Activated CD4-positive, alpha-beta T cell treated with anti-CD3 and anti-CD28 coated beads for 1 hour (primary cell): Measurements from ENCODE around the gene ZNF502.
"Not testable (repeated sequence)": the region's sequence is repeated elsewhere in the genome, so short reads cannot be mapped to it uniquely, and the experiment has no call there.

ENCODE experiments used
- DNase-seq: peaks from one replicate; pipeline ENCODE4 v3.0.0-alpha.2; 2020

Gene ZNF502

GRCh38 chr3:44712455-44713075, at the start of gene ZNF502:
ZNF502 (plus strand) TSS chr3:44712660; CDS start chr3:44720262, 7,602 bp downstream.
- DNase-seq: peak; percentile 49

GRCh38 chr3:44665173-44665572, 47.3 kb upstream of the ZNF502 start:
- DNase-seq: no peak

GRCh38 chr3:44666346-44666745, 46.1 kb upstream of the ZNF502 start:
- no peak for DNase-seq

- DNase-seq: no peak
Observed at GRCh38 chr3:44669760-44670159, 42.7 kb upstream of the ZNF502 start.

GRCh38 chr3:44673466-44673865, 39.0 kb upstream of the ZNF502 start:
- DNase-seq: not testable (repeated sequence)

GRCh38 chr3:44674211-44674610, 38.2 kb upstream of the ZNF502 start:
- no peak for DNase-seq

- no peak for DNase-seq
Observed at GRCh38 chr3:44678480-44679116, 33.9 kb upstream of the ZNF502 start.

- no peak for DNase-seq
Observed at GRCh38 chr3:44680921-44681455, 31.5 kb upstream of the ZNF502 start.

- DNase-seq: no peak
Observed at GRCh38 chr3:44682182-44682896, 30.1 kb upstream of the ZNF502 start.

- peak; percentile 39 for DNase-seq
Observed at GRCh38 chr3:44685128-44685800, 27.2 kb upstream of the ZNF502 start.

- no peak for DNase-seq
Observed at GRCh38 chr3:44687898-44688297, 24.6 kb upstream of the ZNF502 start.

- DNase-seq: no peak
Observed at GRCh38 chr3:44721231-44722102, 9.0 kb downstream of the ZNF502 start.

GRCh38 chr3:44722103-44722401, 9.6 kb downstream of the ZNF502 start:
- DNase-seq: no peak

GRCh38 chr3:44729384-44729910, 17.0 kb downstream of the ZNF502 start, which contains the start of gene ZNF501:
ZNF501 (plus strand) TSS chr3:44729635; CDS start chr3:44734422, 4,787 bp downstream.
- DNase-seq: peak; percentile 79

- DNase-seq: no peak
Observed at GRCh38 chr3:44734646-44735168, 22.2 kb downstream of the ZNF502 start.

- no peak for DNase-seq
Observed at GRCh38 chr3:44761101-44761423, 48.6 kb downstream of the ZNF502 start.

- peak; percentile 97 for DNase-seq
Observed at GRCh38 chr3:44761424-44762169, 49.1 kb downstream of the ZNF502 start, which contains the start of the genes KIAA1143 and KIF15. KIAA1143 (minus strand) TSS chr3:44761619; CDS start chr3:44761602, 17 bp downstream. KIF15 (plus strand) TSS chr3:44761794; CDS start chr3:44761866, 72 bp downstream.

GRCh38 chr3:44762170-44762677, 49.8 kb downstream of the ZNF502 start:
- no peak for DNase-seq

- DNase-seq: no peak
Observed at GRCh38 chr3:44762690-44763089, 50.2 kb downstream of the ZNF502 start.

- DNase-seq: no peak
Observed at GRCh38 chr3:44764248-44764647, 51.8 kb downstream of the ZNF502 start.
